ENCODE data around the gene RBMS1.

RBMS1 gene

DNA sequence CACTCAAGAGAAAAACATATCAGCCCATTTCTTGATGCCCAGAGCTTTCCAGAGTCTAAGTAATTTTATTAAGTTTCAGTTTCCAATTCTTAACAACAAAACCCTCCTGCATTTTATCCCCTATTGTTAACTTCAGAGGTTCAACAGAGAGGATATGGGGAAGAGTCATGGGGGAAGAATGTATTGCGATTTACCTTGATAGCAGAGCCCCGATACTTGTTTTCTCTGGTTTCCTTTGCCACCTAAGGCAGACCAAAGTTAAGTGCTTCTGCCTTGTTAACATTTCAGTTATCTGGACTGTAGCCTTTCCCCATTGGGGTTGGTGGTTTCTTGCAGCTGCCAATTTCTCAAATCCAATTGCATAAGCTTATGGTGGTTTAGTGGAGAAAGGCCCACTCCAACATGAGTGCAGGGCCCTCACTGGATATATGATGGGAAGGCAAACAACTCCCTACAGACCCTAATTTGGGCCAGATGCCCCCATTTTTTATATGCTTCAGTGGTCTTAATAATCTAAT, 211.5 kb downstream of the RBMS1 start:
- Histone ChIP-seq H3K36me3 (ENCODE audit: insufficient read depth, low read length) (peaks cover 66% of the 10 kb centered on the region), H3K9ac (ENCODE audit: low read depth, low read length, poor library complexity, severe bottlenecking) (no peak overlapping the region), H3K79me2 (ENCODE audit: insufficient read depth, low read length) (no peaks in the 10 kb centered on the region), H3F3A (ENCODE audit: low read depth) (no peaks in the 10 kb centered on the region), H3K4me3 (ENCODE audit: low read length, poor library complexity, severe bottlenecking) (no peak overlapping the region), H4K20me1 (ENCODE audit: insufficient read depth, low read length, poor library complexity, severe bottlenecking) (no peaks in the 10 kb centered on the region), H3K9me2 (replicated peaks; ENCODE audit: low read depth, low read length) (no peaks in the 10 kb centered on the region), H2AFZ (ENCODE audit: low read length) (no peak overlapping the region), H3K4me2 (ENCODE audit: low read depth, low read length, poor library complexity, severe bottlenecking) (no peak overlapping the region), H3K4me1 (ENCODE audit: insufficient read depth, low read length, poor library complexity, severe bottlenecking) (peaks cover 19% of the 10 kb centered on the region), H3K27me3 (ENCODE audit: insufficient read depth, low read length, poor library complexity, severe bottlenecking) (no peaks in the 10 kb centered on the region), H3K9me3 (ENCODE audit: insufficient read depth, low read depth, low read length) (no peaks in the 10 kb centered on the region)
- TF ChIP-seq, protein P1, sequence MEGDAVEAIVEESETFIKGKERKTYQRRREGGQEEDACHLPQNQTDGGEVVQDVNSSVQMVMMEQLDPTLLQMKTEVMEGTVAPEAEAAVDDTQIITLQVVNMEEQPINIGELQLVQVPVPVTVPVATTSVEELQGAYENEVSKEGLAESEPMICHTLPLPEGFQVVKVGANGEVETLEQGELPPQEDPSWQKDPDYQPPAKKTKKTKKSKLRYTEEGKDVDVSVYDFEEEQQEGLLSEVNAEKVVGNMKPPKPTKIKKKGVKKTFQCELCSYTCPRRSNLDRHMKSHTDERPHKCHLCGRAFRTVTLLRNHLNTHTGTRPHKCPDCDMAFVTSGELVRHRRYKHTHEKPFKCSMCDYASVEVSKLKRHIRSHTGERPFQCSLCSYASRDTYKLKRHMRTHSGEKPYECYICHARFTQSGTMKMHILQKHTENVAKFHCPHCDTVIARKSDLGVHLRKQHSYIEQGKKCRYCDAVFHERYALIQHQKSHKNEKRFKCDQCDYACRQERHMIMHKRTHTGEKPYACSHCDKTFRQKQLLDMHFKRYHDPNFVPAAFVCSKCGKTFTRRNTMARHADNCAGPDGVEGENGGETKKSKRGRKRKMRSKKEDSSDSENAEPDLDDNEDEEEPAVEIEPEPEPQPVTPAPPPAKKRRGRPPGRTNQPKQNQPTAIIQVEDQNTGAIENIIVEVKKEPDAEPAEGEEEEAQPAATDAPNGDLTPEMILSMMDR (conservative IDR thresholded peaks at IDR 0.05; ENCODE audit: low read length), result no peak
- TF ChIP-seq EZH2phosphoT487 (IDR thresholded peaks at IDR 0.05; ENCODE audit: borderline replicate concordance), result no peak

DNA sequence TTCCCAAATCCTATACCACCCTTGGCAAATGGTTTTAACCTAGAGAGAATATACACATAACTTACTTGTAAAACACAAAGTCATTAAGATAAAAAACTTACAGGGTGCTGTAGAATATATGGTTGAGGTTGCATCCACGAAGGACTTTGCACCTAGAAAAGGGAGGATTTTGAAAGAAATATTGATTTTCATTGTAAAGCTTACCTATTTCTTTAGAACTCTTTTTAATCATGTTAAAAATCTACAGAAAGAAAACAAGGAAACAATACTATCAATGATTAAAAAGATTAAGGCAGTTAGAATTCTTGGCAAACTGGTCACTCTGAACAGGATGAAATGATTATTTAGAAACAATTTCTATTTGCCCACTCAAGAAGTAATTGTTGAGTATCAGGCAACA, 212.4 kb downstream of the RBMS1 start:
- Histone ChIP-seq H4K20me1 (ENCODE audit: insufficient read depth, low read length, poor library complexity, severe bottlenecking) (no peaks in the 10 kb centered on the region), H3F3A (ENCODE audit: low read depth) (no peaks in the 10 kb centered on the region), H3K4me1 (ENCODE audit: insufficient read depth, low read length, poor library complexity, severe bottlenecking) (peaks cover 19% of the 10 kb centered on the region), H3K9me3 (ENCODE audit: insufficient read depth, low read depth, low read length) (no peaks in the 10 kb centered on the region), H3K4me3 (ENCODE audit: low read length, poor library complexity, severe bottlenecking) (no peak overlapping the region), H3K4me2 (ENCODE audit: low read depth, low read length, poor library complexity, severe bottlenecking) (no peak overlapping the region), H3K9me2 (replicated peaks; ENCODE audit: low read depth, low read length) (no peaks in the 10 kb centered on the region), H3K79me2 (ENCODE audit: insufficient read depth, low read length) (no peaks in the 10 kb centered on the region), H3K27me3 (ENCODE audit: insufficient read depth, low read length, poor library complexity, severe bottlenecking) (no peaks in the 10 kb centered on the region), H3K36me3 (ENCODE audit: insufficient read depth, low read length) (peaks cover 66% of the 10 kb centered on the region), H2AFZ (ENCODE audit: low read length) (no peak overlapping the region), H3K9ac (ENCODE audit: low read depth, low read length, poor library complexity, severe bottlenecking) (no peak overlapping the region)
- TF ChIP-seq, protein P1 (conservative IDR thresholded peaks at IDR 0.05; ENCODE audit: low read length), result no peak
- TF ChIP-seq EZH2phosphoT487 (IDR thresholded peaks at IDR 0.05; ENCODE audit: borderline replicate concordance), result no peak

DNA sequence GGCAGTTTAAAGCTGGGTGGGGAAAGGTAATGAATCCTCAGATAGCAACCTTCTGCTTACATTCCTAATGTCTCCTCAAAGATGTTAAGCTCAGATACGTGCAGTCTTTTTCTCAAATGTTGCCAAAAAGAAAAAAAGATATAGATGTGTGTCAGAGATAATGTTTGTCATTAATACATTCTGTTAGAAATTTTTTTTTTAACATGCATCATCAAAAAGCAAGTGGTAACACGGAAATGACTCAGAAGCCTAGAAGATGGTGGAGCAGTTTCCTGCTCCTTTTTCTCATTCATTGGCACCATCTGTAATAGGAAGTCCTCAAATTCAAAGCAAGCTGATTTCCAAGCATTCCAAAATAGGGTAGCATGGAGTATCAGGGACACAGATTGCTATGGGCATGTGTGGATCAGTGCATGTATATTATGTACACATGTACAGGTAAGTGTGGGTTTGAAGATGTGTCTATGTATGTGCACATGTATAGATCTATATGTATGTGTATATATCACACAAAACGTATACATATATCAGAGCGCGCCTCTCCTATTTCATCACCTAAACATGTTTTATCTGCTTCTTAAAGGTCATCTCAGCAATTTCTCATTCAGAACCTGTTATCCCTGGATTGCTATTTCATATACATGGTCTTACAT, 213.7 kb downstream of the RBMS1 start:
- Histone ChIP-seq H3K9me2 (replicated peaks; ENCODE audit: low read depth, low read length) (no peaks in the 10 kb centered on the region), H3K4me1 (ENCODE audit: insufficient read depth, low read length, poor library complexity, severe bottlenecking) (peaks cover 19% of the 10 kb centered on the region), H3K4me3 (ENCODE audit: low read length, poor library complexity, severe bottlenecking) (no peak overlapping the region), H2AFZ (ENCODE audit: low read length) (no peak overlapping the region), H3K36me3 (ENCODE audit: insufficient read depth, low read length) (peaks cover 74% of the 10 kb centered on the region), H3K79me2 (ENCODE audit: insufficient read depth, low read length) (no peaks in the 10 kb centered on the region), H3K4me2 (ENCODE audit: low read depth, low read length, poor library complexity, severe bottlenecking) (peak overlapping the region; percentile 47), H3F3A (ENCODE audit: low read depth) (no peaks in the 10 kb centered on the region), H4K20me1 (ENCODE audit: insufficient read depth, low read length, poor library complexity, severe bottlenecking) (no peaks in the 10 kb centered on the region), H3K9ac (ENCODE audit: low read depth, low read length, poor library complexity, severe bottlenecking) (no peak overlapping the region), H3K9me3 (ENCODE audit: insufficient read depth, low read depth, low read length) (no peaks in the 10 kb centered on the region), H3K27me3 (ENCODE audit: insufficient read depth, low read length, poor library complexity, severe bottlenecking) (no peaks in the 10 kb centered on the region)
- TF ChIP-seq, protein P1 (conservative IDR thresholded peaks at IDR 0.05; ENCODE audit: low read length), result no peak
- TF ChIP-seq EZH2phosphoT487 (IDR thresholded peaks at IDR 0.05; ENCODE audit: borderline replicate concordance), result no peak
